GM19240 (cell line): ENCODE results near the gene APCDD1L.
"Not testable (repeated sequence)": the region's sequence is repeated elsewhere in the genome, so short reads cannot be mapped to it uniquely, and the experiment has no call there.

ENCODE experiments used
- DNase-seq: peaks from one replicate; pipeline ENCODE4 v3.0.0; 2011; ENCODE audit warnings: low spot score; ENCODE audit not compliant: insufficient read length

Gene APCDD1L

DNA sequence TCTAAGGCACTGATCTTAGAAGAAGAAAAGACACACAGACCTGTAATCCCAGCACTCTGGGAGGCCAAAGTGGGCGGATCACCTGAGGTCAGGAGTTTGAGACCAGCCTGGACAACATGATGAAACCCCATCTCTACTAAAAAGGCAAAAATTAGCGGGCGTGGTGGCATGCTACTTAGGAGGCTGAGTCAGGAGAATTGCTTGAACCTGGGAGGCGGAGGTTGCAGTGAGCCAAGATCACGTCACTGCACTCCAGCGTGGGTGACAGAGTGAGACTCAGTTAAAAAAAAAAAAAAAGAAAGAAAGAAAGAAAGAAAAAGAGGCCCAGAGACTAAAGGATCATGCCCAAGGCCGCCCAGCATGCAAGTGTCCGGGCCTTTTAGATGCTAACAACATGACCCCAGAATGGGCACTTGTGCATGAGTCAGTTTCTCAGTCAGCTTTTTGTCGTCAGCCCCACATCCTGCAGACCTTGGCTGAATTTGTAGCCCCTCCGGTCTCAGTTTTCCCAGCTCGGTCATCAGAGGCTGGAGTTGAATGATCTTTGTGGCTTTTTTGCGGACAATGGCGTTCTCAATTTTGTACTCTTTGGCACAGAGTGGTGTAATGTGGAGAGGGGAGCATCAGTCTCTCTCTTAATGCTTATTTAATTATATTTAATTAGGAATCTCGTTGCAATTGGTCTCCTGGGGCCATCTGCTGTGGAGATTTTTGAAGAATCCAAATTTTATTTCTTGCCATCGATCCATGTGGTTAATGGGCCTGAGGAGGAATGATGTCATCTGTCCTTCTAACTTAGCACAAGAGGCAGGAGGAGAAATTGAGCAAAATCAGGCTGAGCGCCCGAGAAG is 30.6 kb upstream of the APCDD1L start:
- no peak for DNase-seq

DNA sequence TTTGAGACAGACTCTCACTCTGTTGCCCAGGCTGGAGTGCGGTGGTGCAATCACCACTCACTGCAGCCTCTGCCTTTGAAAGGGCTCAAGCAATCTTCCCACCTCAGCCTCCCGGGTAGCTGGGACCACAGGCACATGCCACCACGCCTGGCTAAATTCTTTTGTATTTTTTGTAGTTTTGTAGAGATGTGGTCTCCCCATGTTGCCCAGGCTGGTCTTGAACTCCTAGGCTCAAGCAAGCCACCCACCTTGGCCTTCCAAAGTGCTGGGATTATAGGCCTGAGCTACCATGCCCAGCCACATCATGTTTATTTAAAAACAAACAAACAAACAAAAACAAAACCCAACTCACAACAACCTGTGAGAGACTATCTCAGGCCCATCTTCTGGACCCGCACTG is 29.7 kb upstream of the APCDD1L start:
- DNase-seq: no peak

- DNase-seq: no peak
Observed at GRCh38 chr20:58544286-58544685, 29.1 kb upstream of the APCDD1L start.

DNA sequence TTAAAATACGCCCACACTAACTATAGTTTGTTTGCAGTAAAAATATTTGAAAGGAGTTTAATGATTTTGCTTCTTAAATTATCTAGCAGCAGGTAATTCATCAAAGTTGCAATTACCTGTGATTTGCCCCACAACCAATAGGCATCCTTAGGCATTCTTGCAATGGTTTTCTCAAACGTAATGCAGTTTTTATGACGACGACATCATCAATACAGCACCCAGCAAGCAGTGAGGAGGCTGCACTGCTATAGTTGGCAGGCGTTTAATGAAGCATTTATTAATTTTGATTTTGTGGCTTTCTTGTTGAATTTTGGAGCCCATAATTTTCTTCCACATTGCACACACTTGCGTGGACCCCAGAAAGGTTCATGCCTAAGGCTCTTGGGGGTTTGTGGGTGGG is 28.1 kb upstream of the APCDD1L start:
- DNase-seq: no peak

DNA sequence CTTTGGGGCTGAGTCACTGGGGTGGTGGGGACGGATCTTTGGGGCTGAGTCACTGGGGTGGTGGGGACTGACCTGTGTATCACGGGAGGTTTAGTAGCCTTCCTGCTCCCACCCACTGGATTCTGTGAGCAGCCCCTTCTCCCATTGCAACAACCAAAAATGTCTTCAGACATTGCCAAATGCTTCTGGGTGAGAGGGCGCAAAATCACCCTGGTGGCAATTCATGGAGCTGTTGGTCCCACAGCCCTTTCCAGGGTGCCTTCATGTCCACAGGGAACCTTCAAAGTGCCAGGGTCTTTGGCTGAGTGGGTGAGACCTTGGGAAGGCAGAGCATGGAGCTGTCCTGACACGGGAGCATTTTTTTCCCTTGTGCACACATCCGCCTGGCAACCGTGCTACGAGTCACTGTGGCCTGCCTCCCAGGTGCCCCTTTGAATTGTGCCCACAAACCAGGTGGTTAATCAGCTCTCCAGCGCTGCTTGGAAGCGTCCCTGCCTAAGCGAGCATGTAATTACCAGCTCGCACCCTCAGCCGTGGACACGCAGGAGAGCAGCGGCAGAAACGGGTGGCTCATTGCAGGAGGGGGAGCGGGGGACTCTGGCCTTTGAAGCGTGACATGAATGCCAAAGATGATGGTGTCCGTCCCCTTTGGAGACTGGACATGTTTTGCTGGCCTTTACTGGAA is 27.4 kb upstream of the APCDD1L start:
- no peak for DNase-seq

DNA sequence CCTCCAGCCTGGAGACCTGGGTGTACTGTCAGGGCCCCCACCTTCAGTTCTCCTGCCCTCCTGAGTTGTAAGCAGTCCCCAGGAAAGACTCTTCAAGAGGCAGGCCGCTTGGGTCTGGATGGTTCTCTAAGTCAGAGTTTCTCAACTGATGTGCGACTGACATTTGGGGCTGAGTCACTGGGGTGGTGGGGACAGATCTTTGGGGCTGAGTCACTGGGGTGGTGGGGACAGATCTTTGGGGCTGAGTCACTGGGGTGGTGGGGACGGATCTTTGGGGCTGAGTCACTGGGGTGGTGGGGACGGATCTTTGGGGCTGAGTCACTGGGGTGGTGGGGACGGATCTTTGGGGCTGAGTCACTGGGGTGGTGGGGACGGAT is 26.8 kb upstream of the APCDD1L start:
- not testable (repeated sequence) for DNase-seq

DNA sequence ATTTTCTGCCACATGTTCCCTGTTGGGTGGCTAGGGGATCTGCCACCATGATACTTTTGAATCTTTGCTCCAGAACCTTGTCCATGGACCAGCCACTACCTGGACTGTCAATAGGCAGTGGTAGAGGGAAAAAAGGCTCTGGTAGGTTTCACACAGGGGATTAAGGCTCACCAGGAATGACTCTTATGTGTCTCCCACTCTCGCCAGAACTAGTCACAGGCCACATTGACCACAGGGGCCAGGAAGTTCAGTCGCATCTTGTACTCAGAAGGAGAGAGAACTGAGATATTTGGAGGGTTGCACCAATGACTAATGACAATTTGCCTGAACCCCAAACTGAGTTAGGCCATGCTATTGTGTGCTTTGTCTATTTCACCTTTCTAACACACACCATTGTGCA is 23.6 kb upstream of the APCDD1L start:
- no peak for DNase-seq

DNA sequence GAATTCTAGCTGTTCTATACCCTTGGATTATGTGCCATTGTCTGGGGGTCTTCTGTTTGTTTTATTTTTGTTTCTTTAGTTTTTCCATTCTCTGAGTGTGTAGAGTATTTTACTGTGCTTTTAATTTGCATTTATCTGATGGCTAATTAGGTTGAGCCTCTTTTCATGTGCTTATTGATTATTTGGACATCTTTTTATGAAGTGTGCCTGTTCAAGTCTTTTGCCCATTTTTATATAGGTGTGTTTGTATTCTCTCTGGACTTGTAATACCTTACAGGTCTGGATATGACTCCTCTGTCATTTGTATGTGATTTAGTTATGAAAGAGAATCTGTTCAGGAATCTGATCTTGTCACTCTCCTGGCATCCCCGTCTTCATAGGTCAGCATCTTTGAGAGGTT is 22.6 kb upstream of the APCDD1L start:
- no peak for DNase-seq

- no peak for DNase-seq
Observed at GRCh38 chr20:58536289-58536688, 21.1 kb upstream of the APCDD1L start.

DNA sequence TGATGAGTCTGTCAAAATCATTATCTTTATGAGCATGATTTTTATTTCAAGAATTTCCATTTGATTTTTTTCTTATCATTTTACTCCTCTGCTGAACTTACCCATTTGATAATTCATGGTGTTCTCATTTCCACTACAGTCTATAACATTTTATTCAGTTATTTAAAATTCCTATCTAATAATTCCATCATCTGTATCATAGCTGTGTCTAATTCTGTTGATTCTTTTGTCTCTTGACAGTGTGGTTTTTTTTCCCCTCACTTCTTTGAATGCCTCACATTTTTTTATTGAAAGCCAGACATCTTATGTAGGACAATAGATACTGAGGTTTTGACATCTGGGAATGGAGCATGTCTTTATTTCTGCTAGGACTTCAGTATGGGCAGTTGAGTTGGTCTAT is 16.5 kb upstream of the APCDD1L start:
- no peak for DNase-seq

GRCh38 chr20:58531063-58531462 is 15.9 kb upstream of the APCDD1L start:
- DNase-seq: no peak

DNA sequence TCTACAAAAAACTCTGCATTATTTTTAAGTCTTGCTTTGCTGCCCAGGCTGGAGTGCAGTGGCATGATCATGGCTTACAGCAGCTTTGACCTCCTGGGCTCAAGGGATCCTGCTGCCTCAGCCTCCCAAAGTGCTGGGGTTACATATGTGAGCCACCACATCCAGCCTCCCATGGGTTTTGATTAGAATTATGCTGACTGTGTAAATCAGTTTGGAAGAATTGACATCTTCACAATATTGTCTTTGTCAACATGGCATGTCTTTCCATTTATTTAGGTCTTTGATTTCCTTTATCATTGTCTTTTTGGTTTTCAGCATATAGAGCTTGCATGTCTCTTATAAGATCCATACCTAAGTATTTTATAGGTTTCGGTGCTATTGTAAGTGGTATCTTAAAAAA is 13.2 kb upstream of the APCDD1L start:
- DNase-seq: no peak

DNA sequence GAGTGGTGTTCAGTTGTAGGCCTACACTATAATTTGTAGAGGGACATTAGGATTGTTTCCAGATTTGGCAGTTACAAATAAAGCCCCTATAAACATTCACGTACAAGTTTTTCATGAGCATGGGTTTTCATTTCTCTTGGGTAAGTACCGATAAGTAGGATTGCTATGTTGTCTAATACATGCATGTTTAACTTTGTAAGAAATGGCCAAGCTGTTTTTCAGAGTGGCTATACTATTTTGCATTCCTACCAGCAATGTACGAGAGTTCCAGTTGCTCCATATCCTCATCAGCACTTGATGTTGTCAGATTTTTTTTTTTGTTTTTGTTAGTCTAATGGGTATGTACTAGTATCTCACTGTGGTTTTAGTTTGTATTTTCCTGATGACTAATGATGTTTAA is 11.2 kb upstream of the APCDD1L start:
- no peak for DNase-seq

GRCh38 chr20:58524814-58525213 is 9.6 kb upstream of the APCDD1L start:
- no peak for DNase-seq

- DNase-seq: no peak
Observed at GRCh38 chr20:58523971-58524315, 8.7 kb upstream of the APCDD1L start.

DNA sequence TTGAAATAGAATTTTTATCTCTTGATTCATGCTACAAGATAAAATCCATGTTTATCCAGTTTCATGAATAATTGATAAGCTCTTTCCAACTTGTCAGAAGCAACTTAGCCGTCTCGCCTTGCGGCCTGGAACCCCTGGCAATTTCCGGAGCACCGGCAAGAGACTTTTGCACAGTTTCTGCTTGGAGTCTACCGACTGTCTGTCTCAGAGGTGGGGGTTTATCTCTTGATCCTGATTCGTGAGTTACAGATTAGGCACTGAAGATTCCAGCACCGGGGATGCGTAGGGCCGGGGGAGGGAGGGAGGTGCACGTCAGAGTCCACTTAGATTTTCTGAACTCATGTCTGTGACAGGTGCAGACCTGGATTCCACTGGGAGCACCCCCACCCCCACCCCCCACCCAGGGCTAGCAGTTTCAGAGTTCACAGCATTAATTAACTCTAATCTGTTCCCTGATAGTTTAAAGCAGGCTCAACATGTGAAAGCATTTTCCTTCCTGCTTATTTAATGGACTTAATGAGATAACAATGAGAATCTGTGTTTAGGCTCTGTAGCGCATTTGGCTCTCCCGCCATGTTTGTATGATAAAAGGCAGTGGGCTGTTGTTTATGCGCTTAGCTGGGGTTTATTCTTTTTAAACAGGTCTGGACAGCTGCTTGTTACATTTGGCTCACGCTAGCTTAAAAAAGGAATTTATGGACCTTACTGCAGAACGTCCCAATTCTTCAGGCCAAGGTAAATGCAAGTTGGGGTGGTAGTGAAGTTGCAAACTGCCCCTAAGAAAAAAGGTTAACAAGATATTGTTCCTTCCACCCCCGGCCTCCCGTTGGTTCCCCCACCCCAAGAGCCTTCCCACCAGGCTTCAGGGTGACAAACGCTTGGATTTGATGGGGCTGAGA is 8.1 kb upstream of the APCDD1L start:
- DNase-seq: no peak

GRCh38 chr20:58522666-58523065 is 7.5 kb upstream of the APCDD1L start:
- no peak for DNase-seq

DNA sequence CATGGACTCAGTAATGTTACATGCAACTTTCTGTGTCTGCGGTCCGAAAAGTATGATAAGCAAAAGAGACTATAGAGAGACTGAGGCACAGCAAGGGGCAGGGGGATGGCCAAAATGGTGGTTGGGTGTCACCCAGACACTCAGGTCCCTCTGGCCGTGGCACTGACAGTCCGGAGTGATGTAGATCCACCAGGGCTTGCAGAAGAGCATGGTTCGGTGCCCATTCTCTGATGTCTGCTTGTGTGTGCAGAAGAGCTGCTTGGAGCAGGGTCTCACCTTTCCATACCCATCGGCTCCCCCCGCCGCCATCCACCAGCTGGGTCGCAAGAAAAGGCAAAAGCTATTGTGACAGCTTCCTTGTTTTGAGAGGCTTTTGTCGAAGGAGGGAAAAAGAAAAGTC is 6.6 kb upstream of the APCDD1L start:
- no peak for DNase-seq

DNA sequence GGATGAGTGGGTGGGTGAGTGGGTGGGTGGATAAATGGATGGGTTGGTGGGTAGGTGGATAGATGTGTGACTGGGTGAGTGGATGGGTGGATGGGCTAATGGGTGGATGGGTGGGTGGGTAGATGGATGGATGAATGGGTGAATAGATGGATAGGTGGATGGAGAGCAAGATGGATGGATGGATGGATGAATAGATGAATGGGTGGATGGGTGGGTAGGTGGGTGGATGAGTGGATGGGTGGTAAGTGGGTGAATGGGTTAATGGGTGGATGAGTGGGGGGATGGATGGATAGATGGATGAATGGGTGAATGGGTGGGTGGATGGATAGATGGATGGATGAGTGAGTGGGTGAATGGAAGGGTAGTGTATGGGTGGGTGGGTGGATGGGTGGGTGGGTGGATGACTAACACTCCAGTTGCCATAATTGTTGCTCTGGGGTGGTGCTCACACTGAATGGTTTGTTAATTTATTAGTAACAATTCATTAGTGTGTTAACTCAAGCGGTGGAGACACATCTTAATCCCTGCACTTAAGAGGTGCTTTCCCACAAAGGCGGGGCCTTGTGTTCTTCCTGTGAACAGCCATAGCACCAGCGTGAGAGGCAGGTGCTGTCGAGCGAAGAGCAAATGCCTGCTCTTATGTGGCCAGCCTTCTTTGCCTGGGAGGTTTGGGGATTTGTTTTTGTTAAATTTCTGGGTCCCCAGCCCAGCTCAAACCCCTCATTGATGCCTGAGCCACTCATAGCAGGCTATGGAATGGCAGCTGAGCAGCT is 4.9 kb upstream of the APCDD1L start:
- DNase-seq: no peak

- DNase-seq: no peak
Observed at GRCh38 chr20:58518896-58519593, 3.8 kb upstream of the APCDD1L start.

- no peak for DNase-seq
Observed at GRCh38 chr20:58518387-58518786, 3.2 kb upstream of the APCDD1L start.
